Fibroblast of lung (primary cell): ENCODE measurements around the gene GGCX.

ENCODE experiments used
- CTCF ChIP-seq, 2 donors: IDR thresholded peaks in 1 of 2; conservative IDR thresholded peaks in 1 of 2; 1 replicate in 1 of 2; 2 replicates in 1 of 2; pipeline ENCODE4 v1.5.1; 2011 to 2012; ENCODE audit warnings: low read length in 2 of 2, control low read depth in 1 of 2, inconsistent platforms in 1 of 2, low read depth in 1 of 2, mild to moderate bottlenecking in 1 of 2
- EZH2 ChIP-seq: IDR thresholded peaks from 2 replicates; pipeline ENCODE4 v1.5.1; 2012; ENCODE audit warnings: low read length, control low read depth, mild to moderate bottlenecking; ENCODE audit errors: missing control alignments

- no peak for TF ChIP-seq CTCF (conservative IDR thresholded peaks at IDR 0.05 in 1 of 2, IDR thresholded peaks at IDR 0.05 in 1 of 2; ENCODE audit: low read depth in 1 of 2, low read length in 2 of 2)
- TF ChIP-seq EZH2, result no peak
Observed at GRCh38 chr2:85524336-85524908, 36.9 kb downstream of the GGCX start.
